HTR-8/SVneo (cell line): Measurements from ENCODE around the gene SCARF1.
A peak's percentile ranks its signal among the peaks of the same experiment; 100 is the strongest.
"Not testable (repeated sequence)": the region's sequence is repeated elsewhere in the genome, so short reads cannot be mapped to it uniquely, and the experiment has no call there.

Source experiments
- DNase-seq: peaks from one replicate; pipeline ENCODE4 v3.0.0; 2011; ENCODE audit warnings: low spot score, mixed read lengths; ENCODE audit not compliant: insufficient read length
- FAIRE-seq: peaks from 2 replicates; lab custom pipeline; 2011; peaks lifted over from hg19 to GRCh38; lab: Jason Lieb, UNC

The SCARF1 gene, protein sequence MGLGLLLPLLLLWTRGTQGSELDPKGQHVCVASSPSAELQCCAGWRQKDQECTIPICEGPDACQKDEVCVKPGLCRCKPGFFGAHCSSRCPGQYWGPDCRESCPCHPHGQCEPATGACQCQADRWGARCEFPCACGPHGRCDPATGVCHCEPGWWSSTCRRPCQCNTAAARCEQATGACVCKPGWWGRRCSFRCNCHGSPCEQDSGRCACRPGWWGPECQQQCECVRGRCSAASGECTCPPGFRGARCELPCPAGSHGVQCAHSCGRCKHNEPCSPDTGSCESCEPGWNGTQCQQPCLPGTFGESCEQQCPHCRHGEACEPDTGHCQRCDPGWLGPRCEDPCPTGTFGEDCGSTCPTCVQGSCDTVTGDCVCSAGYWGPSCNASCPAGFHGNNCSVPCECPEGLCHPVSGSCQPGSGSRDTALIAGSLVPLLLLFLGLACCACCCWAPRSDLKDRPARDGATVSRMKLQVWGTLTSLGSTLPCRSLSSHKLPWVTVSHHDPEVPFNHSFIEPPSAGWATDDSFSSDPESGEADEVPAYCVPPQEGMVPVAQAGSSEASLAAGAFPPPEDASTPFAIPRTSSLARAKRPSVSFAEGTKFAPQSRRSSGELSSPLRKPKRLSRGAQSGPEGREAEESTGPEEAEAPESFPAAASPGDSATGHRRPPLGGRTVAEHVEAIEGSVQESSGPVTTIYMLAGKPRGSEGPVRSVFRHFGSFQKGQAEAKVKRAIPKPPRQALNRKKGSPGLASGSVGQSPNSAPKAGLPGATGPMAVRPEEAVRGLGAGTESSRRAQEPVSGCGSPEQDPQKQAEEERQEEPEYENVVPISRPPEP

DNA sequence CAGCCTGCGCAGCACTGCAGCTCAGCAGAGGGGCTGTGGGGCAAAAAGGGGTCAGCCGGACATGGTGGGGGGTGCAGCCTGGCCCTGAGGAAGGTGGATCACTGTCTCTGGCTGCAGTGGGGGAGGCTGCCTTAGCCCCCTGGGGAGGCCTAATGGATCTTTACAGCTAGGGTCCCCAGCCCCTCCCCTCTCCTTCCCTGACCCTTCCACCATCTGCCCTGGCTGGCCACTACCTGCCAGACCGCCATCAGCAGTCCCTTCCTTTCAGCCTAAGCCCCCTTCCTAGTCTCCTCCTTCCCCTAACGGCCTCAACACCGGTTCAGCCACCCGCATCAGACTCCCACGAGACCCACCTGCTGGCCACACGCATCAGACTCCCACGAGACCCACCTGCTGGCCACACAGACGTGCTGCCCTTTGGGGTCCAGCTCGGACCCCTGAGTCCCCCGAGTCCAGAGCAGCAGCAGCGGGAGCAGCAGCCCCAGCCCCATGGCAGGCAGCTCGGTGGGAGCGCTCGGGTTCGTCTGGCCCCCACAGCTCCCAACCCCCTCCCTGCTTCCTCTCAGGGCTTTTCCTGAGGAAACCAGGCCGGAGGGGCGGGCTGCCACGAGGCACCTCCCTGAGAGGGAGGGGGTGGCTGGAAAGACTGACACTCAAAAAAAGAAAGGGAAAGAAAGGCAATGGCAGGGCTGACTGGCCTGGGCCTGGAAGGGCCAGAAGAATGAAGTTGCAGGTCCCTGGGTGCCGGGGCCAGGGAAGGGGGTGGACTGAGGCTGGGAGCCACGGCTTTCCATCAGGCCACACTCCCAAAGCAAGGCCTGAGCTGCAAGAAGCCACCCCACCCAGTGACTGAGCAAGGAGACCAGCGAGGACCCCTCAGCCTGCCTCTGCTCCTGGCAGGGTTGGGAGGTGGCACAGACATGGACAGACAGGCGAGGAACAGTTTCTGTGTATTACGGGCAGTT, at the start of gene SCARF1:
Gene SCARF1 (minus strand): TSS at position 526 of the 965 bp plus-strand sequence. CDS start 35 bp downstream, at position 491.
- FAIRE-seq (peak; percentile 66), DNase-seq (no peak)

DNA sequence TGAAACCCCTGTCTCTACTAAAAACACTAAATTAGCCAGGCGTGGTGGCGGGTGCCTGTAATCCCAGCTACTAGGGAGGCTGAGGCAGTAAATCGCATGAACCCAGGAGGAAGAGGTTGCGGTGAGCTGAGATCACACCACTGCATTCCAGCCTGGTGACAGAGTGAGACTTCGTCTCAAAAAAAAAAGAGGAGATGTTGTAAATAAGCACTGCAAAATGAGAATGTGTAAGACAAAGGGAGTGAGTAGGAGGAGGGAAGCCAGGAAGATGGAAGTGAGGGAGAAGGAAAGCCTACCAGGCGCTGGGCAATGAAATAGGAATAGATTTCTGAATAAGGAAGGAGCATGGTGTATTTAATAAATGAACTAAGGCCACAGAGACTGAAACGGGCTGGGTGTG, 47.8 kb upstream of the SCARF1 start:
- FAIRE-seq, result no peak

DNA sequence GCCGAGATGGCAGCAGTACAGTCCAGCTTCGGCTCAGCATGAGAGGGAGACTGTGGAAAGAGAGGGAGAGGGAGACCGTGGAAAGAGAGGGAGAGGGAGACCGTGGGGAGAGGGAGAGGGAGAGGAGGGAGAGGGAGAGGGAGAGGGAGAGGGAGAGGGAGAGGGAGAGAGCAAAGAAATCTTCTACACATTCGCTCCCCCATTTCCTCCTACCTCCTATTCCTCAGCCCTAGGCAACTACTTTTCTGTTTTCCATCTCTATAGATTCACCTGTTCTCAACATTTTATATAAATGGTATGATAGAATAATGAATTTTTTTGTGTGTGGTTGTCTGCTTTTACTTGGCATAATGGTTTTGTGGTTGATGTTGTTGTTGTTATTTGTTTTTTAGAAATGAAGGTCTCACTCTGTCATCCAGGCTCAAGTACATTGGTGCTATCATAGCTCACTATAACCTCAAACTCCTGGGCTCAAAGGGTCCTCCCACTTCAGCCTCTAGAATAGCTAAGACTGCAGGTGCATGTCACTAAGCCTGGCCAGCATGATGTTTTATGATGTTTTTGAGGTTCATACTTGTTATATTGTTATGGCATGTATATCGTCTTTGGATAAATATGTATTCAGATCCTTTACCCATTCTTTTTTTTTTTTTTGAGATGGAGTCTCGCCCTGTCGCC, 45.2 kb upstream of the SCARF1 start:
- DNase-seq, result no peak

More for the DNA sequence above, 47.8 kb upstream of the SCARF1 start:
- DNase-seq, result no peak

GRCh38 chr17:1688405-1688804, 42.9 kb upstream of the SCARF1 start:
- FAIRE-seq, DNase-seq: not testable (repeated sequence)

More for the DNA sequence above, 45.2 kb upstream of the SCARF1 start:
- FAIRE-seq, result no peak

- FAIRE-seq (no peak), DNase-seq (no peak)
Measured at GRCh38 chr17:1686086-1686485, 40.6 kb upstream of the SCARF1 start.

- peak; percentile 100 for DNase-seq
- peak; percentile 97 for FAIRE-seq
Measured at GRCh38 chr17:1684378-1685189, 39.1 kb upstream of the SCARF1 start, which contains the start of gene PRPF8. Gene PRPF8 (minus strand): TSS chr17:1684867. CDS start chr17:1684571, 296 bp downstream.

GRCh38 chr17:1683459-1683858, 37.9 kb upstream of the SCARF1 start:
- DNase-seq (no peak), FAIRE-seq (no peak)

DNA sequence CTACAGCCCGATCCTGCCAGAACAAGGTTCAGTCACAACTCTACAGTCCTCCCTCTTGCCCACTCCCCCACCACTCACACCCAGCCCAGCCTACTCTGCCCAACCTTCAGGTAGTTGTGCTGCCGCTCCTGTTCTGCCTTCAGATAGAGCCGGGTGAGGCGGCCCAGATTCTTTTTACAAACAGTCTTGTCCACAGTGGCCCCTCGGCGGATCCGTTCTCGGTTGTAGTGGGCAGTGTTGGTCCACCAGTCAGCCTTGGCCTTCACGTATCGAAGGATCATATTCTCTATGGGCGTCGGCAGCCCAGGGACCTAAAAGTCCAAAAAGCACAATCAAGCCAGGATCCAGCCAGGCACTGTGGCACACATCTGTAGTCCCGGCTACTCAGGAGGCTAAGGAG, 30.9 kb upstream of the SCARF1 start:
- no peak for DNase-seq
- FAIRE-seq, result no peak

DNA sequence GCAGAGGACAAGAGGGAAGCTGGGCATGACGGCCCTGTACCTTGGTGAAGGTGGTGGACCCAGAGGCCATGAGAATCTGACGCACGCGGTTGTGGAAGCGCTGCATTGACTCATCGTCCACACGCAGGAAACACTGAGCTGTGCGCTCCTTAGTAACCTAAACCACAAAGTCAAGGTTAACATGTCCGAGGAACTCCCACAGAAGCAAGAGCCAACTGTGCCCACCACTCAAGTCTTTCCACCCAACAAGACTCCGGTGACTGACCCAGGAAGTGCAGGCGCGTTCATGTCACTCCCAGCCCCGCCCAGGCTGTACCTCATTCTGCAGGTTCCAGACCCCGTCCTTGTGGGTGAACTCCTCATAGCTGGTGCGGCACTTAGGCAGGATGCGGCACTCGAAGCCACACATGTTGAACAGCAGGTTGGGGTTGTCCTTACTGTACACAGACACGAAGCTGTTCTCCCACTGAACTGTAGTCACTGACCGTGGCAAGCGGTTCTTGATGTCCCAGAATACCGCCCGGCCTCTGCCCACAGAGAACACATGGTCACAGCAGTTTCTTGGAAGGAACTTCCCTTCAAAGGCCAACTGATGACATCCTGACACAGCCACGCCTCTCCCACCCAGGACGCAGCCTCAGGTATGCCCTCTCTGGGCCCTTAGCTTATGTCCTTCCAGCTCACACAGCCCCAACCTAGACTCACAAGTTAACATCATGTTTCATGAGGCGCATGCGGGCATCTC, 27.7 kb upstream of the SCARF1 start:
- no peak for DNase-seq
- no peak for FAIRE-seq

DNA sequence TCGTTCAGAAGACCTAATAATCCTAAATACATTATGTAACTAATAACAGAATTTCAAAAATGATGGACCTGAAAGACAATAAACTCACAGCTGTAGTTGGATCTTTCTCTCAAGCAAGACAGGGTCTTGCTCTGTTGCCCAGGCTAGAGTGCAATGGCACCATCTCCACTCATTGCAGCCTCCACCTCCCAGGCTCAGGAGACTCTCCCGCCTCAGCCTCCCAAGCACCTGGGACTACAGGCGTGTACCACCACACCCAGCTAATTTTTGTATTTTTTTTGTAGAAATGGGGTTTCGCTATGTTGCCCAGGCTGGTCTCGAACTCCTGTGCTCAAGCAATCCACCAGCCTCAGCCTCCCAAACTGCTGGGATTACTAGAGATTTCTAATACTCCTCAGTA, 18.4 kb upstream of the SCARF1 start:
- DNase-seq, FAIRE-seq: not testable (repeated sequence)

DNA sequence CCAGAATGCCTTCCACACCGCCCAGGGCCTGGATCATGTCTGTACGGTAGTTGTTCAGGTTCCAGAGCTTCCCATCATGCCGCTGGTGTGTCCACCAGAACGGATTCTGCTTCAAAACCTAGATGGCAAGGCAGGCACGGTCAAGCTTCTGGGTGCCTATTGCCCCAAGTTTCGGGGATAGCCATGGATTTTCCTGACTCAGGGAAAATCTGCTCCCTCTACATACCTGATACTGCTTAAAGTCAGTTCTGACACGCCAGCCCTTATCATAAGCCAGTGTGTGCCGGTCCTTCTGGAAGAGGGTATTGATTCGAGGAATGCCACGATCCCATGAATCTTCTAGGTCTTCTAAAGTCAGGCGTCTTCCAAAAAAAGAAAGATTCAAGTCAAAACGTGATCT, 15.5 kb upstream of the SCARF1 start:
- FAIRE-seq, result no peak
- DNase-seq, result no peak

DNA sequence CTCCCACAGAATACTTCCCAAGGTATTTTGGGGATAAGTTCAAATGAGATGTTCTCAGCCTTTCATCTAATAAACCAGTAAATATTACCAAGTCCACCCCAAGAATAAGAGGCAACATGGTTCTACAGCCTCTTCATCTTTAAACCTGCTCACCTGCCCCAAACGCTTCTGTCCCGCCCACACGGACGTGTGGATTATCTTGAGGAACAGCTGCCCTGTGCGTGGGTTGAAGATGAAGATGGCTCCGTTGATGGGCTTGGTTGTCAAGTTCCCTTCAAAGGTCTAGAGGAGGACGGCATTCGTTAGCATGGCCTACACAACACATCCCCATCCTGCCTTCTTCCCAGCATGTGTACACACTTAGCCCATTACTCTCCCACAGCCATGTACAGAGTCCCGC, 12.6 kb upstream of the SCARF1 start:
- DNase-seq, result no peak
- FAIRE-seq, result peak; percentile 67

DNA sequence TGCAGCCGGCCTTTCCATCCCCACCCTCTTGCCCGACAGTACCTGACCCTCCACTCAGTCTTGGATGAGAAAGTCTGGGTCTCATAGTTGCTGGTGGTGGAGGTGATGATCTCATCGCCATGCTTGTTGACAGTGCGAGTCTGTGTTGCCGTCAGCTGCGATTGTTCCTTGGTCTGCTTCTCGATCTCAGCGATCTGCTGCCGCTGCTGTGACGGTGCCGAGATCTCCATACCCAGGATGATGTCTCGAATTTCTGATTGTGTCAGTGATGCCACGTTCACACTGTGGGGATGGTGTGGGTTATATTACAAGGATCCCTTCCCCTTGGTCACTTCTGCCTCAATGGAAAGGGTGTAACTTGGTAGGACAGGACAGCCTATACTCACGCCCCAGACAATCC, 8.2 kb upstream of the SCARF1 start:
- FAIRE-seq (peak; percentile 20), DNase-seq (no peak)

DNA sequence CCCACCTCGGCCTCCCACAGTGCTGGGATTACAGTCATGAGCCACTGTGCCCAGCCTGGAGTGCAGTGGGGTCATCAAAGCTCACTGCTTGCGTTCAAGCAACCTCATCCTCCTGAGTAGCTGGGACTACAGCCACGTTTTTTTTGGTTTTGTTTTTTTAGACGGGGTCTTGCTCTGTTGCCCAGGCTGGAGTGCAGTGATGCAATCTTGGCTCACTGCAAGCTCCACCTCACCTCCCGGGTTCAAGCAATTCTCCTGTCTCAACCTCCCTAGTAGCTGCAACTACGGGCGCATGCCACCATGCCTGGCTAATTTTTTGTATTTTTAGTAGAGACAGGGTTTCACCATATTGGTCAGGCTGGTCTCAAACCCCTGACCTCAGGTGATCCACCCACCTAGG, 7.3 kb upstream of the SCARF1 start:
- FAIRE-seq, DNase-seq: not testable (repeated sequence)

DNA sequence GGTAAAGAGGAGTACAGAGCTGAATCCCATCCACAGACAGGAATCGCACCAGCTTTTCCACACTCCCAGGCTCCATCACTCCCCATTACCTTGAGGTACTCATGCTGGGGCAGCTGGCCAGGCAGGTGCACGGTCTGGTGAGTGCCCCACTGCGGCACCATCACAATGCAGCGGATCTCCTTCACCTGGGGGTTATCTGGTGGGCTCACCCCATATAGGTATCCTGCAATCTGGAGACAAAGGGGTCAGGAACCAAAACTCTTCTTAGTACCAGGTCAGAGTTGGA, 6.0 kb upstream of the SCARF1 start:
- FAIRE-seq (no peak), DNase-seq (no peak)

GRCh38 chr17:1650731-1651558, 5.4 kb upstream of the SCARF1 start:
- FAIRE-seq, result no peak

GRCh38 chr17:1649844-1650501, 4.4 kb upstream of the SCARF1 start, which contains the start of gene RILP:
Gene RILP (minus strand): TSS chr17:1649866. CDS start chr17:1649804, 62 bp downstream.
- DNase-seq (peak; percentile 45), FAIRE-seq (peak; percentile 51)

More at GRCh38 chr17:1650731-1651558, 5.4 kb upstream of the SCARF1 start:
- no peak for DNase-seq
